Astrocyte (in vitro differentiated cells and primary cell): ENCODE data around the gene CHPT1. TPM values are rescaled to one million over a fixed set of nuclear protein-coding genes. Genes with fewer than 3 reads are reported as not detected.

ENCODE experiments used
- DNase-seq: peaks from one replicate; pipeline ENCODE4 v3.0.0-alpha.2; 2010; ENCODE audit warnings: low read depth
- FAIRE-seq: peaks from 2 replicates; lab custom pipeline; 2011; peaks lifted over from hg19 to GRCh38; lab: Jason Lieb, UNC
- H2AFZ ChIP-seq: 2 replicates; pipeline ENCODE4 v1.6.0; 2012; ENCODE audit warnings: low read depth, low read length, inconsistent platforms
- H3K27ac ChIP-seq: 2 replicates; pipeline ENCODE4 v1.5.1; 2011; ENCODE audit warnings: low read depth, low read length, inconsistent platforms
- H3K27me3 ChIP-seq: 2 replicates; pipeline ENCODE4 v1.6.0; 2011; ENCODE audit warnings: low read length, inconsistent platforms; ENCODE audit not compliant: insufficient read depth
- H3K36me3 ChIP-seq: 2 replicates; pipeline ENCODE4 v1.5.1; 2011; ENCODE audit warnings: low read length, inconsistent platforms; ENCODE audit not compliant: insufficient read depth
- H3K4me1 ChIP-seq: 2 replicates; pipeline ENCODE4 v1.5.1; 2011; ENCODE audit warnings: low read length, inconsistent platforms; ENCODE audit not compliant: insufficient read depth
- H3K4me2 ChIP-seq: 2 replicates; pipeline ENCODE4 v1.6.0; 2012; ENCODE audit warnings: low read length, inconsistent platforms
- H3K4me3 ChIP-seq: 2 replicates; pipeline ENCODE4 v1.5.1; 2011; ENCODE audit warnings: low read depth, mild to moderate bottlenecking, low read length, inconsistent platforms; ENCODE audit not compliant: insufficient read depth
- H3K79me2 ChIP-seq: 2 replicates; pipeline ENCODE4 v1.6.0; 2012; ENCODE audit warnings: mild to moderate bottlenecking, low read length, inconsistent platforms; ENCODE audit not compliant: insufficient read depth
- H3K9ac ChIP-seq: 2 replicates; pipeline ENCODE4 v1.6.0; 2012; ENCODE audit warnings: mild to moderate bottlenecking, low read length, inconsistent platforms
- H3K9me3 ChIP-seq: 2 replicates; pipeline ENCODE4 v1.5.1; 2012; ENCODE audit warnings: low read depth, mild to moderate bottlenecking, low read length, inconsistent platforms; ENCODE audit not compliant: insufficient read depth
- H4K20me1 ChIP-seq: 2 replicates; pipeline ENCODE4 v1.6.0; 2012; ENCODE audit warnings: low read length, inconsistent platforms; ENCODE audit not compliant: insufficient read depth
- H3K27ac Mint-ChIP-seq: one replicate; pipeline ENCODE4 v1.8.0; 2021; ENCODE audit warnings: mild to moderate bottlenecking, mixed read lengths; ENCODE audit not compliant: unreplicated experiment
- H3K27me3 Mint-ChIP-seq: one replicate; pipeline ENCODE4 v1.8.0; 2021; ENCODE audit warnings: low read depth, mixed read lengths; ENCODE audit not compliant: unreplicated experiment
- H3K36me3 Mint-ChIP-seq: one replicate; pipeline ENCODE4 v1.8.0; 2021; ENCODE audit warnings: low read depth, mixed read lengths; ENCODE audit not compliant: unreplicated experiment
- H3K4me1 Mint-ChIP-seq: one replicate; pipeline ENCODE4 v1.8.0; 2021; ENCODE audit warnings: low read depth, mixed read lengths; ENCODE audit not compliant: unreplicated experiment
- H3K4me3 Mint-ChIP-seq: one replicate; pipeline ENCODE4 v1.8.0; 2021; ENCODE audit warnings: mild to moderate bottlenecking, moderate library complexity, mixed read lengths; ENCODE audit not compliant: unreplicated experiment
- H3K9me3 Mint-ChIP-seq: one replicate; pipeline ENCODE4 v1.8.0; 2021; ENCODE audit warnings: mild to moderate bottlenecking, mixed read lengths; ENCODE audit not compliant: unreplicated experiment
- EZH2 ChIP-seq: IDR thresholded peaks from 2 replicates; pipeline ENCODE4 v1.6.1; 2012; ENCODE audit warnings: mild to moderate bottlenecking, low read length, inconsistent platforms; ENCODE audit not compliant: insufficient read depth
- total RNA-seq: library from RNA; stranded (reverse); gene quantifications from 2 replicates; pipeline ENCODE4 v1.2.1, GENCODE V29; 2021
- TF ChIP-seq, protein P1 (sequence below): IDR thresholded peaks from 2 replicates; pipeline ENCODE4 v1.5.1; 2011; ENCODE audit warnings: low read depth, mild to moderate bottlenecking, inconsistent platforms, low read length, moderate library complexity; ENCODE audit not compliant: insufficient read depth

Gene CHPT1
- total RNA-seq, 1 donor from 2014 or later, result 22.2 TPM

DNA sequence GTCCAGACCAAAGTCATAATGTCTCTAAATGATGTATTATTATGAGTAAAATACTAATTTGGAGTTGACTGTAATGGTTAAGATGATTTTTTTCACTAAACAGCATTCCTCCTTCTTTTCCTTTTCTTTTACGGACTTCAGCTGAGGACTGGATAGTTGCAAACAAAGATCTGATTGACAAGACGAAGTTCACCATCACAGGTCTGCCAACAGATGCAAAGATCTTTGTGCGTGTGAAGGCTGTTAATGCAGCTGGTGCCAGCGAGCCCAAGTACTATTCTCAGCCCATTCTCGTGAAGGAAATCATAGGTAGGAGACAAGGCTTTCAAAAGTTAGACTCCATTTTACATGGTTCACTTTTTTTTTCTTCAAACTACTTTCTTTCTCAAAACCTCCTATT lies 29.8 kb upstream of the CHPT1 start:
- Histone ChIP-seq H3K27me3 (no peaks in the 10 kb centered on the region), H3K36me3 (no peaks in the 10 kb centered on the region), H2AFZ (no peak overlapping the region), H3K27ac (no peak overlapping the region), H4K20me1 (no peaks in the 10 kb centered on the region), H3K4me1 (no peaks in the 10 kb centered on the region), H3K9me3 (no peaks in the 10 kb centered on the region), H3K9ac (no peak overlapping the region), H3K79me2 (no peaks in the 10 kb centered on the region), H3K4me2 (no peak overlapping the region), H3K4me3 (no peak overlapping the region)
- H3K27me3 Mint-ChIP-seq, result peaks cover 9% of the 10 kb centered on the region
- no peaks in the 10 kb centered on the region for H3K4me1 Mint-ChIP-seq
- DNase-seq, result no peak
- no peaks in the 10 kb centered on the region for H3K9me3 Mint-ChIP-seq
- no peaks in the 10 kb centered on the region for H3K36me3 Mint-ChIP-seq
- H3K4me3 Mint-ChIP-seq, result no peak overlapping the region
- FAIRE-seq, result no peak
- TF ChIP-seq EZH2, result no peak
- TF ChIP-seq, protein P1, sequence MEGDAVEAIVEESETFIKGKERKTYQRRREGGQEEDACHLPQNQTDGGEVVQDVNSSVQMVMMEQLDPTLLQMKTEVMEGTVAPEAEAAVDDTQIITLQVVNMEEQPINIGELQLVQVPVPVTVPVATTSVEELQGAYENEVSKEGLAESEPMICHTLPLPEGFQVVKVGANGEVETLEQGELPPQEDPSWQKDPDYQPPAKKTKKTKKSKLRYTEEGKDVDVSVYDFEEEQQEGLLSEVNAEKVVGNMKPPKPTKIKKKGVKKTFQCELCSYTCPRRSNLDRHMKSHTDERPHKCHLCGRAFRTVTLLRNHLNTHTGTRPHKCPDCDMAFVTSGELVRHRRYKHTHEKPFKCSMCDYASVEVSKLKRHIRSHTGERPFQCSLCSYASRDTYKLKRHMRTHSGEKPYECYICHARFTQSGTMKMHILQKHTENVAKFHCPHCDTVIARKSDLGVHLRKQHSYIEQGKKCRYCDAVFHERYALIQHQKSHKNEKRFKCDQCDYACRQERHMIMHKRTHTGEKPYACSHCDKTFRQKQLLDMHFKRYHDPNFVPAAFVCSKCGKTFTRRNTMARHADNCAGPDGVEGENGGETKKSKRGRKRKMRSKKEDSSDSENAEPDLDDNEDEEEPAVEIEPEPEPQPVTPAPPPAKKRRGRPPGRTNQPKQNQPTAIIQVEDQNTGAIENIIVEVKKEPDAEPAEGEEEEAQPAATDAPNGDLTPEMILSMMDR, result no peak
- no peak overlapping the region for H3K27ac Mint-ChIP-seq

DNA sequence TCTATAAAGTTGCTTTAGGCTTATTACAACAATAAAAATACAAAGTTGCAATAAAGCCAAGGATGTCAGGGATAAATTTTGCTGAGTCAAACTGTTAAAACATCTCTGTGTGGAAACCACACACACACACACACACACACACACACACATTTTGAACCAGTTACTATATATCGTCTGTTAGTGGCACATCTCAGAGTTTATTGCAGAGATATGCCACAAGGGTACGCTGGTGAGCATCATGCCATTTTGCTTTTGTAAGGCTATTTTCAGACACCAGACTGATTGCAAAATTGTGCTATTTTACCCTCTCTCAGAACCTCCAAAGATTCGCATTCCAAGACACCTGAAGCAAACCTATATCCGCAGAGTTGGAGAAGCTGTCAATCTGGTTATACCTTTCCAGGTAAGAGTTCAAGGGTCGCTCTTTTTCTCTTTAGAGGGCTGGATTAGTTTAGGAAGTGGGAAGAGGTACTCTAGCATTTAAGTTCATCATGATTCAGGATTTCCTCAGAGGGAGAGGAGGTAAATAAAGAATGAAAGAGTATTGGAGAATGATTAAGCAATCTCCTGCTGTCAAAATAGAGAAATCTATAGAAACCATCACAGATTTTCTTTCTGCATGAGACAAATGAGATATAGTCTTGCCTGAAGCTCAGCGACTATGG lies 27.3 kb upstream of the CHPT1 start:
- DNase-seq, result peak; percentile 10
- Histone ChIP-seq H3K4me1 (no peaks in the 10 kb centered on the region), H3K4me3 (no peak overlapping the region), H3K9ac (no peak overlapping the region), H3K9me3 (no peaks in the 10 kb centered on the region), H3K36me3 (no peaks in the 10 kb centered on the region), H3K27ac (no peak overlapping the region), H4K20me1 (no peaks in the 10 kb centered on the region), H3K79me2 (no peaks in the 10 kb centered on the region), H3K4me2 (no peak overlapping the region), H3K27me3 (no peaks in the 10 kb centered on the region), H2AFZ (no peak overlapping the region)
- no peak for TF ChIP-seq EZH2
- TF ChIP-seq, protein P1, result peak; percentile 33
- no peaks in the 10 kb centered on the region for H3K9me3 Mint-ChIP-seq
- H3K27ac Mint-ChIP-seq, result no peak overlapping the region
- H3K36me3 Mint-ChIP-seq, result no peaks in the 10 kb centered on the region
- H3K4me3 Mint-ChIP-seq, result no peak overlapping the region
- peaks cover 10% of the 10 kb centered on the region for H3K27me3 Mint-ChIP-seq
- H3K4me1 Mint-ChIP-seq, result no peaks in the 10 kb centered on the region
- FAIRE-seq, result no peak

DNA sequence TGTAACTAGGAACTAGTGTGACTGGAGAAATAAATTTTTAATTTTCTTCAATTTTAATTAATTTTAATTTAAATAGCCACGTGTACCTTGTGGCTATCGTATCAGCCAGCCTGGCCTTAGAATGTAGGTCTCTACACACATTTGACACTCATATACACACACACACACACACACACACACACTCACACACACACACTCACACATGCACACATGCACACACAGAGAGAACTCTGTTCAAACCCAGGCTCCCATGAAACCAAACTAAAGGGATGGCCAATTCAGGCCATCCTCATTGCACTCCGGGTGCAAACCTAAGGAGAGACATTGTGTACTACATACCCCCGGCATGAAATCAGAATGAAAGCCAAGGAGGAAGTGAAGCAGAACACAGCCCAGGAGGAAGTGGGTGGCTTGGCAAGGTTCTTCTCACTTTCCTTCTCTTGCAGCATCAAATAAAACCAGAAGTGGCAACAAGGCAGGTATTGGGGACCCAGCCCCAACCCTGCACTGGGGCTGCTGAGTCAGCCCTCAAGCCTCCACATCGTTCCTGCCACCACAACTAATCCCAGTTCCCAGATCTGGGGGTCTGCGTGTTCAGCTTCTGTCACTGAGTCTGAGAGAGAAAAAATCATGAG lies 26.2 kb upstream of the CHPT1 start:
- no peaks in the 10 kb centered on the region for H3K79me2 ChIP-seq
- no peak overlapping the region for H2AFZ ChIP-seq
- no peaks in the 10 kb centered on the region for H3K36me3 ChIP-seq
- no peaks in the 10 kb centered on the region for H3K9me3 ChIP-seq
- FAIRE-seq, result no peak
- H4K20me1 ChIP-seq, result no peaks in the 10 kb centered on the region
- no peaks in the 10 kb centered on the region for H3K4me1 ChIP-seq
- no peak overlapping the region for H3K4me2 ChIP-seq
- Mint-ChIP-seq H3K36me3 (no peaks in the 10 kb centered on the region), H3K4me3 (no peak overlapping the region), H3K9me3 (no peaks in the 10 kb centered on the region), H3K27me3 (peaks cover 8% of the 10 kb centered on the region), H3K27ac (no peak overlapping the region), H3K4me1 (no peaks in the 10 kb centered on the region)
- no peak for DNase-seq
- no peaks in the 10 kb centered on the region for H3K27me3 ChIP-seq
- TF ChIP-seq, protein P1, result no peak
- TF ChIP-seq EZH2, result no peak
- H3K9ac ChIP-seq, result no peak overlapping the region
- no peak overlapping the region for H3K27ac ChIP-seq
- H3K4me3 ChIP-seq, result no peak overlapping the region
